OCI-LY1 (cell line): ENCODE results near the gene CUBN.

ENCODE experiments used
- H2AFZ ChIP-seq: fragments of 200-600 bp; sonication (generic), shearing (Covaris generic); 2 replicates; pipeline ENCODE4 v1.6.0; 2014; ENCODE audit warnings: antibody characterized with exemption, mild to moderate bottlenecking, low read length
- H3F3A ChIP-seq: fragments of 200-600 bp; sonication (generic), shearing (Covaris generic); 2 replicates; pipeline ENCODE4 v1.6.0; 2014; ENCODE audit warnings: mild to moderate bottlenecking, antibody characterized with exemption, low read length, moderate library complexity; ENCODE audit not compliant: insufficient read depth
- H3K27ac ChIP-seq: fragments of 200-600 bp; sonication (generic); 2 replicates; pipeline ENCODE4 v1.5.1; 2014; ENCODE audit warnings: low read length, mixed run types, mild to moderate bottlenecking, low read depth; ENCODE audit not compliant: poor library complexity, severe bottlenecking
- H3K27me3 ChIP-seq: fragments of 200-600 bp; sonication (generic); 2 replicates; pipeline ENCODE4 v1.6.0; 2014; ENCODE audit warnings: antibody characterized with exemption, mild to moderate bottlenecking, low read length, moderate library complexity; ENCODE audit not compliant: insufficient read depth
- H3K36me3 ChIP-seq: fragments of 200-600 bp; sonication (generic); 2 replicates; pipeline ENCODE4 v1.6.1; 2014; ENCODE audit warnings: mild to moderate bottlenecking, antibody characterized with exemption, low read length, moderate library complexity, mixed read lengths; ENCODE audit not compliant: insufficient read depth
- H3K4me1 ChIP-seq: fragments of 200-600 bp; sonication (generic); 2 replicates; pipeline ENCODE4 v1.5.1; 2014; ENCODE audit warnings: mild to moderate bottlenecking, low read length, moderate library complexity; ENCODE audit not compliant: insufficient read depth, severe bottlenecking
- H3K4me2 ChIP-seq: fragments of 200-600 bp; sonication (generic), shearing (Covaris generic); 2 replicates; pipeline ENCODE4 v1.6.1; 2014; ENCODE audit warnings: low read length
- H3K4me3 ChIP-seq: fragments of 200-600 bp; sonication (generic); 2 replicates; pipeline ENCODE4 v1.5.1; 2014; ENCODE audit warnings: low read length, low read depth, mild to moderate bottlenecking, mixed read lengths; ENCODE audit not compliant: poor library complexity, severe bottlenecking
- H3K79me2 ChIP-seq: fragments of 200-600 bp; shearing (Covaris generic); 2 replicates; pipeline ENCODE4 v1.6.1; 2016; ENCODE audit warnings: mixed run types, low read length, mixed read lengths; ENCODE audit not compliant: insufficient read depth
- H3K9ac ChIP-seq: fragments of 200-600 bp; sonication (generic), shearing (Covaris generic); 2 replicates; pipeline ENCODE4 v1.6.1; 2014; ENCODE audit warnings: mild to moderate bottlenecking, low read length, mixed read lengths
- H3K9me2 ChIP-seq: fragments of 200-600 bp; sonication (generic), shearing (Covaris generic); 2 replicates; pipeline ENCODE4 v1.6.1; 2014; ENCODE audit warnings: low read depth, mild to moderate bottlenecking, low read length, mixed read lengths
- H3K9me3 ChIP-seq: fragments of 200-600 bp; shearing (Covaris generic); 2 replicates; pipeline ENCODE4 v1.6.1; 2014; ENCODE audit warnings: low read length, mixed read lengths
- H4K20me1 ChIP-seq: fragments of 200-600 bp; sonication (generic), shearing (Covaris generic); 2 replicates; pipeline ENCODE4 v1.6.0; 2016; ENCODE audit warnings: mild to moderate bottlenecking, low read length; ENCODE audit not compliant: insufficient read depth
- EZH2 ChIP-seq: fragments of 200-600 bp; sonication (generic), shearing (Covaris generic); IDR thresholded peaks from 2 replicates; pipeline ENCODE4 v1.8.0; 2017; ENCODE audit warnings: borderline replicate concordance, mixed run types, mild to moderate bottlenecking, antibody characterized with exemption, low read length, moderate library complexity, mixed read lengths
- TF ChIP-seq, protein P1 (sequence below): fragments of 200-600 bp; sonication (generic), shearing (Covaris generic); IDR thresholded peaks from 2 replicates; pipeline ENCODE4 v1.5.1; 2017; ENCODE audit warnings: mild to moderate bottlenecking, antibody characterized with exemption, low read length, moderate library complexity, mixed read lengths

Gene CUBN

DNA sequence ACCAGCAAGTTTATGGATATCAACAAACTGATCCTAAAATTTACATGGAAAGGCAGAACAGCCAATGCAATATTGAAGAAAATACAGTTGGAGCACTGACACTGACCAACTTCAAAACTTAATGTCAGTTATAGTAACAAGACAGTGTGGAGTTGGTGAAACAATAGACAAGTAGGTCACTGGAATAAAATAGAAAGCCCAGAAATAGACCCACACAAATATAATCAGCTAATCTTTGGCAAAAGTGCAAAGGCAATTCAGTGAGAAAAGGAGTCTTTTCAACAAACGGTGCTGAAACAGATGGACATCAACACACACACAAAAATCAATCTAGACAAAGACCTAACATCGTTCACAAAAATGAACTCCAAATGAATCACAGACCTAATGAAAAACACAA is 326.1 kb downstream of the CUBN start:
- no peaks in the 10 kb centered on the region for H4K20me1 ChIP-seq
- TF ChIP-seq EZH2, result no peak
- TF ChIP-seq, protein P1, sequence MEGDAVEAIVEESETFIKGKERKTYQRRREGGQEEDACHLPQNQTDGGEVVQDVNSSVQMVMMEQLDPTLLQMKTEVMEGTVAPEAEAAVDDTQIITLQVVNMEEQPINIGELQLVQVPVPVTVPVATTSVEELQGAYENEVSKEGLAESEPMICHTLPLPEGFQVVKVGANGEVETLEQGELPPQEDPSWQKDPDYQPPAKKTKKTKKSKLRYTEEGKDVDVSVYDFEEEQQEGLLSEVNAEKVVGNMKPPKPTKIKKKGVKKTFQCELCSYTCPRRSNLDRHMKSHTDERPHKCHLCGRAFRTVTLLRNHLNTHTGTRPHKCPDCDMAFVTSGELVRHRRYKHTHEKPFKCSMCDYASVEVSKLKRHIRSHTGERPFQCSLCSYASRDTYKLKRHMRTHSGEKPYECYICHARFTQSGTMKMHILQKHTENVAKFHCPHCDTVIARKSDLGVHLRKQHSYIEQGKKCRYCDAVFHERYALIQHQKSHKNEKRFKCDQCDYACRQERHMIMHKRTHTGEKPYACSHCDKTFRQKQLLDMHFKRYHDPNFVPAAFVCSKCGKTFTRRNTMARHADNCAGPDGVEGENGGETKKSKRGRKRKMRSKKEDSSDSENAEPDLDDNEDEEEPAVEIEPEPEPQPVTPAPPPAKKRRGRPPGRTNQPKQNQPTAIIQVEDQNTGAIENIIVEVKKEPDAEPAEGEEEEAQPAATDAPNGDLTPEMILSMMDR, result no peak
- peaks cover 6% of the 10 kb centered on the region; the same call in 1 of the 2 replicates for H3K36me3 ChIP-seq
- no peaks in the 10 kb centered on the region for H3F3A ChIP-seq
- no peak overlapping the region for H3K4me3 ChIP-seq
- no peaks in the 10 kb centered on the region for H3K27me3 ChIP-seq
- no peak overlapping the region for H3K4me2 ChIP-seq
- H3K79me2 ChIP-seq, result peaks cover 5% of the 10 kb centered on the region; the same call in 1 of the 2 replicates
- H3K27ac ChIP-seq, result no peak overlapping the region
- H3K4me1 ChIP-seq, result no peaks in the 10 kb centered on the region
- no peak overlapping the region for H2AFZ ChIP-seq
- H3K9me3 ChIP-seq, result peaks cover 4% of the 10 kb centered on the region
- H3K9ac ChIP-seq, result no peak overlapping the region
- H3K9me2 ChIP-seq, result no peaks in the 10 kb centered on the region

DNA sequence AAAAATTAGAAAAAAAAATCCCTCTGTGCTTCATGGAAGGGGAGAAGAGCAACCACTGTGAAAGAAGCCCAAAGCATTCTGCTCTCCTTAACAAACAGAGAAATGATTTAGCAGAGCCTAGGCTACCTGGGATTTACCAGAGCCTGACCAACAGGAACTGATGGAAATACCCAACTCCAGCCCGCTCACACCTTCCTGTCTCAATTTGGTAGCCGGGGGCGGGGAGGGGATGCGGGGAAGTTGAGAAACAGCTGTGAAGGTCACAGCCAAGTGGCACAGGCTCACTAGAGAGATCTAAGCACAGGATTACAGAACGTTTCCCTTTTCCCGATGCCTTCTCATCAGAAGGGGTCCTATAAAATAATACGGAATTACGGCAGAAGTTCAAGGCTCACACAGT is 330.0 kb downstream of the CUBN start:
- H4K20me1 ChIP-seq, result no peaks in the 10 kb centered on the region
- TF ChIP-seq, protein P1, result no peak
- no peak for TF ChIP-seq EZH2

DNA sequence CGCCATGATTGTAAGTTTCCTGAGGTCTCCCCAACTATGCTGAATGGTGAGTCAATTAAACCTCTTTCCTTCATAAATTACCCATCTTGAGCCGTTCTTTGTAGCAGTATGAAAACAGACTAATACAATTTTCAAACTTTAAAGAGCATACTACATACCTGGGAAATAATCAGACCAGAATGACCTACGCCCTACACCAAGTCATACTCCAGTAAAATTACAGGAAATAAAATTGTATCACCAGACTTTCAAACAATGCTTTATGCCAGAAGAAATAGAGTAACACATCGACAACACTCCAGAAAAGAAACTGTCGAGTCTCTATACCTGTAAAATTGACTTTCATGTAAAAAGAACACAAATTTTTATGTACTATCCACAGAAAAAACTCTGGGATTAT is 331.0 kb downstream of the CUBN start:
- TF ChIP-seq EZH2, result no peak
- TF ChIP-seq, protein P1, result no peak

More for the DNA sequence above, 330.0 kb downstream of the CUBN start:
- peaks cover 6% of the 10 kb centered on the region; the same call in 1 of the 2 replicates for H3K36me3 ChIP-seq
- no peak overlapping the region for H3K4me2 ChIP-seq
- H3K9me2 ChIP-seq, result no peaks in the 10 kb centered on the region
- H3K9me3 ChIP-seq, result peaks cover 7% of the 10 kb centered on the region
- no peak overlapping the region for H3K27ac ChIP-seq
- no peaks in the 10 kb centered on the region for H3K27me3 ChIP-seq
- peaks cover 5% of the 10 kb centered on the region; the same call in 1 of the 2 replicates for H3K79me2 ChIP-seq
- no peaks in the 10 kb centered on the region for H3F3A ChIP-seq
- no peak overlapping the region for H3K9ac ChIP-seq
- no peak overlapping the region for H2AFZ ChIP-seq
- no peak overlapping the region for H3K4me3 ChIP-seq
- no peaks in the 10 kb centered on the region for H3K4me1 ChIP-seq

More for the DNA sequence above, 331.0 kb downstream of the CUBN start:
- H3K9ac ChIP-seq, result no peak overlapping the region
- peaks cover 7% of the 10 kb centered on the region for H3K9me3 ChIP-seq
- no peak overlapping the region for H2AFZ ChIP-seq
- H3K27ac ChIP-seq, result no peak overlapping the region
- no peaks in the 10 kb centered on the region for H3K4me1 ChIP-seq
- H3K4me3 ChIP-seq, result no peak overlapping the region
- no peaks in the 10 kb centered on the region for H3F3A ChIP-seq
- no peaks in the 10 kb centered on the region for H4K20me1 ChIP-seq
- no peaks in the 10 kb centered on the region for H3K9me2 ChIP-seq
- peaks cover 5% of the 10 kb centered on the region; the same call in 1 of the 2 replicates for H3K79me2 ChIP-seq
- no peaks in the 10 kb centered on the region for H3K27me3 ChIP-seq
- H3K36me3 ChIP-seq, result 0 out of 2 replicates have a peak, but pooled peaks cover 6% of the 10 kb centered on the region
- no peak overlapping the region for H3K4me2 ChIP-seq
